ENCODE results near the gene SLC13A1. TPM values are rescaled to one million over a fixed set of nuclear protein-coding genes. Genes with fewer than 3 reads are reported as not detected.

The SLC13A1 gene
- total RNA-seq, 1 experiment from 2014 or later: not detected

DNA sequence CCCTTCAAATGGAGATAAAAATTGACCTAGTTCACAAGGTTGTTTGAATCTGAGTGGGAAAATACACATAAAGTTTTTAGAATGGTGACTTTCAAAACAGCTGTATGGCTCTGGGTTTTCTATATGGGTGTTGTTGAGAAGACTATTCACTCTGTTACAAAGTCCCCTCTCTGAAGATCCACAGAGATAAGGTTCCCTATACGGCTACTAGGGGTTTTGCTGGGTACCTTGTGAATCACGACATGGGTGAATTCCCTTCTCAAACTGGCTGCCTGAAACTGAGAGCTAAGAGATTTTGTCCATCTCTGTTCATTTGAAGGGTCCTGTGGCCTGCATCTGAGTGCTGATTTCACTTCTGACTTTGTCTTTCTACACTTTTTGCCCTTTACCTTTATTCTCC, 11.8 kb upstream of the SLC13A1 start:
- no peaks in the 10 kb centered on the region for H3K27me3 ChIP-seq (replicated peaks; ENCODE audit: control insufficient read depth, insufficient read depth, low read length)
- intact Hi-C loops (cut with micrococcal nuclease; ENCODE audit: unreplicated experiment): no loop called here
- no peak for DNase-seq
- H3K4me1 ChIP-seq: no peaks in the 10 kb centered on the region
- no TSS peak for BruUV-seq (replicated peaks)
- H3K4me3 Mint-ChIP-seq (ENCODE audit: unreplicated experiment): no peak overlapping the region
- no peaks in the 10 kb centered on the region for H3K36me3 Mint-ChIP-seq (ENCODE audit: insufficient read depth, unreplicated experiment)
- H3K27me3 Mint-ChIP-seq (ENCODE audit: insufficient read depth, unreplicated experiment): peaks cover 2% of the 10 kb centered on the region
- no peaks in the 10 kb centered on the region for H3K36me3 ChIP-seq (ENCODE audit: control insufficient read depth, insufficient read depth, low read length)
- H3K9me3 Mint-ChIP-seq (ENCODE audit: unreplicated experiment): peaks cover 17% of the 10 kb centered on the region
- ChIA-PET CTCF (no interaction called here), POLR2A (no interaction called here)
- H3K27ac Mint-ChIP-seq (ENCODE audit: unreplicated experiment): no peak overlapping the region
- peaks cover 10% of the 10 kb centered on the region for H3K4me1 Mint-ChIP-seq (ENCODE audit: low read depth, unreplicated experiment)
- H3K4me3 ChIP-seq (ENCODE audit: low read depth, low read length): no peak overlapping the region
- H3K9me3 ChIP-seq: no peaks in the 10 kb centered on the region
- TF ChIP-seq, protein P1, sequence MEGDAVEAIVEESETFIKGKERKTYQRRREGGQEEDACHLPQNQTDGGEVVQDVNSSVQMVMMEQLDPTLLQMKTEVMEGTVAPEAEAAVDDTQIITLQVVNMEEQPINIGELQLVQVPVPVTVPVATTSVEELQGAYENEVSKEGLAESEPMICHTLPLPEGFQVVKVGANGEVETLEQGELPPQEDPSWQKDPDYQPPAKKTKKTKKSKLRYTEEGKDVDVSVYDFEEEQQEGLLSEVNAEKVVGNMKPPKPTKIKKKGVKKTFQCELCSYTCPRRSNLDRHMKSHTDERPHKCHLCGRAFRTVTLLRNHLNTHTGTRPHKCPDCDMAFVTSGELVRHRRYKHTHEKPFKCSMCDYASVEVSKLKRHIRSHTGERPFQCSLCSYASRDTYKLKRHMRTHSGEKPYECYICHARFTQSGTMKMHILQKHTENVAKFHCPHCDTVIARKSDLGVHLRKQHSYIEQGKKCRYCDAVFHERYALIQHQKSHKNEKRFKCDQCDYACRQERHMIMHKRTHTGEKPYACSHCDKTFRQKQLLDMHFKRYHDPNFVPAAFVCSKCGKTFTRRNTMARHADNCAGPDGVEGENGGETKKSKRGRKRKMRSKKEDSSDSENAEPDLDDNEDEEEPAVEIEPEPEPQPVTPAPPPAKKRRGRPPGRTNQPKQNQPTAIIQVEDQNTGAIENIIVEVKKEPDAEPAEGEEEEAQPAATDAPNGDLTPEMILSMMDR (IDR thresholded peaks at IDR 0.05; ENCODE audit: insufficient read depth in 1 of 2, low read depth in 1 of 2, low read length in 1 of 2, severe bottlenecking in 1 of 2, unreplicated experiment in 1 of 2): no peak

DNA sequence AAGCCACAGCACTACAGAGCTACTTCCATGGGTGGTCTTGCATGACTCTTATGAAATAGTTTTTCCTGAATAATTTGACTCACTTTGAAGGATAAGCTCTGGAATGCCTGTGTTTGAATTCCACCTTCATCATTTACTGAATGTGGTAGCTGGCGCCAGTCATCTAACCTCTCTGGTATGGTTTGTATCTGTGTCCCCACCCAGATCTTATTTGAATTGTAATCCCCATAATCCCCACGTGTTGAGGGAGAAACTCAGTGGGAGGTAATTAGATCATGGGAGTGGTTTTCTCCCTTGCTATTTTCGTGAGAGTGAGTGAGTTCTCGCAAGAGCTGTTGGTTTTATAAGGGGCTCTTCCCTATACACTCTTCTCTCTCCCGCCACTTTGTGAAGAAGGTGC, 11.2 kb upstream of the SLC13A1 start:
- intact Hi-C loops (cut with micrococcal nuclease; ENCODE audit: unreplicated experiment): no loop called here
- Histone ChIP-seq H3K27me3 (replicated peaks; ENCODE audit: control insufficient read depth, insufficient read depth, low read length) (no peaks in the 10 kb centered on the region), H3K4me1 (no peaks in the 10 kb centered on the region), H3K36me3 (ENCODE audit: control insufficient read depth, insufficient read depth, low read length) (no peaks in the 10 kb centered on the region), H3K9me3 (no peaks in the 10 kb centered on the region), H3K4me3 (ENCODE audit: low read depth, low read length) (no peak overlapping the region)
- Mint-ChIP-seq H3K9me3 (ENCODE audit: unreplicated experiment) (peaks cover 17% of the 10 kb centered on the region), H3K36me3 (ENCODE audit: insufficient read depth, unreplicated experiment) (no peaks in the 10 kb centered on the region), H3K4me3 (ENCODE audit: unreplicated experiment) (no peak overlapping the region), H3K27me3 (ENCODE audit: insufficient read depth, unreplicated experiment) (peaks cover 5% of the 10 kb centered on the region), H3K4me1 (ENCODE audit: low read depth, unreplicated experiment) (peaks cover 10% of the 10 kb centered on the region), H3K27ac (ENCODE audit: unreplicated experiment) (no peak overlapping the region)
- no peak for DNase-seq
- TF ChIP-seq, protein P1 (IDR thresholded peaks at IDR 0.05; ENCODE audit: insufficient read depth in 1 of 2, low read depth in 1 of 2, low read length in 1 of 2, severe bottlenecking in 1 of 2, unreplicated experiment in 1 of 2): no peak
- BruUV-seq (replicated peaks): no TSS peak
- POLR2A ChIA-PET: no interaction called here
- CTCF ChIA-PET: no interaction called here

GRCh38 chr7:123209786-123210185, 10.0 kb upstream of the SLC13A1 start:
- Mint-ChIP-seq H3K9me3 (ENCODE audit: unreplicated experiment) (peaks cover 8% of the 10 kb centered on the region), H3K36me3 (ENCODE audit: insufficient read depth, unreplicated experiment) (no peaks in the 10 kb centered on the region), H3K4me3 (ENCODE audit: unreplicated experiment) (no peak overlapping the region), H3K27ac (ENCODE audit: unreplicated experiment) (no peak overlapping the region), H3K4me1 (ENCODE audit: low read depth, unreplicated experiment) (peaks cover 10% of the 10 kb centered on the region), H3K27me3 (ENCODE audit: insufficient read depth, unreplicated experiment) (peaks cover 6% of the 10 kb centered on the region)
- DNase-seq: peak; percentile 17 to 35
- intact Hi-C loops (cut with micrococcal nuclease; ENCODE audit: unreplicated experiment): loop anchor here (2.0 kb wide), 2 partner anchors 157 to 663 kb away; no protein-coding TSS in a partner anchor
- CTCF ChIA-PET: interaction anchor here (0.6 to 1.6 kb wide), 2 partner anchors 79 to 157 kb away, joined by 3 to 27 read pairs; no protein-coding TSS in a partner anchor
- Histone ChIP-seq H3K9me3 (no peaks in the 10 kb centered on the region), H3K4me1 (no peaks in the 10 kb centered on the region), H3K36me3 (ENCODE audit: control insufficient read depth, insufficient read depth, low read length) (no peaks in the 10 kb centered on the region), H3K4me3 (ENCODE audit: low read depth, low read length) (no peak overlapping the region), H3K27me3 (replicated peaks; ENCODE audit: control insufficient read depth, insufficient read depth, low read length) (no peaks in the 10 kb centered on the region)
- BruUV-seq (replicated peaks): no TSS peak
- POLR2A ChIA-PET: no interaction called here
- TF ChIP-seq, protein P1 (IDR thresholded peaks at IDR 0.05; ENCODE audit: insufficient read depth in 1 of 2, low read depth in 1 of 2, low read length in 1 of 2, severe bottlenecking in 1 of 2, unreplicated experiment in 1 of 2): no peak

Data from Caco-2 (cell line).